ENCODE results near the gene FMO5. TPM values are rescaled to one million over a fixed set of nuclear protein-coding genes. Genes with fewer than 3 reads are reported as not detected.

Gene FMO5
- total and polyA plus RNA-seq, 2 donors (not counting 1 experiment from before 2014, with no cell fraction given) = 4.4 to 7.8 TPM

- WGBS (ENCODE audit: insufficient coverage) = no CpG with 5 or more reads among the region's 7 CpGs
- H2AFZ ChIP-seq (ENCODE audit: insufficient read depth, low read depth, low read length, poor library complexity, severe bottlenecking) = no peak overlapping the region
- H3K79me2 ChIP-seq (ENCODE audit: control insufficient read depth, insufficient read depth, low read length) = peaks cover 11% of the 10 kb centered on the region
- H3K9ac ChIP-seq (ENCODE audit: low read length) = no peak overlapping the region
- TF ChIP-seq EZH2 (IDR thresholded peaks at IDR 0.05; ENCODE audit: borderline replicate concordance, insufficient read depth, low read depth, low read length, poor library complexity, severe bottlenecking) (no peak), CTCF (IDR thresholded peaks at IDR 0.05) (no peak)
- Mint-ChIP-seq H3K9me3 (ENCODE audit: insufficient read depth) (no peaks in the 10 kb centered on the region), H3K4me1 (peaks cover 27% of the 10 kb centered on the region), H3K27me3 (no peaks in the 10 kb centered on the region), H3K4me3 (no peak overlapping the region), H3K27ac (no peak overlapping the region)
- no peak overlapping the region for H3K27ac ChIP-seq (ENCODE audit: low read length in 2 of 2)
- intact Hi-C loops (cut with micrococcal nuclease) = no loop called here
- POLR2A ChIA-PET = no interaction called here
- no peaks in the 10 kb centered on the region for H3K9me3 ChIP-seq (ENCODE audit: control extremely low read depth in 1 of 3, control insufficient read depth in 2 of 3, insufficient read depth in 1 of 3, low read length in 2 of 3)
- peaks cover 0 to 1% of the 10 kb centered on the region in 2 experiments for H3K36me3 ChIP-seq (replicated peaks in 1 of 2; ENCODE audit: control extremely low read depth in 1 of 2, control insufficient read depth in 1 of 2, extremely low read depth in 1 of 2, insufficient read depth in 2 of 2, low read length in 1 of 2)
- H3K4me2 ChIP-seq (replicated peaks; ENCODE audit: low read depth, low read length, poor library complexity, severe bottlenecking) = no peak overlapping the region
- H3K4me3 ChIP-seq (ENCODE audit: control extremely low read depth in 1 of 5, extremely low read depth in 1 of 5, insufficient read depth in 1 of 5, low read depth in 2 of 5, low read length in 4 of 5) = no peak overlapping the region
- CTCF ChIA-PET = no interaction called here
- DNase-seq (no peak), ATAC-seq (ENCODE audit: low read depth) (no peak)
- peaks cover 11 to 24% of the 10 kb centered on the region in 2 donors for H3K4me1 ChIP-seq (ENCODE audit: control insufficient read depth in 2 of 2, insufficient read depth in 2 of 2, low read length in 2 of 2)
- H4K20me1 ChIP-seq (ENCODE audit: control insufficient read depth, insufficient read depth, low read length, poor library complexity, severe bottlenecking) = no peaks in the 10 kb centered on the region
- no peaks in the 10 kb centered on the region for H3K27me3 ChIP-seq (replicated peaks in 1 of 4; ENCODE audit: control extremely low read depth in 1 of 4, control insufficient read depth in 3 of 4, insufficient read depth in 4 of 4, low read length in 3 of 4)
Observed at GRCh38 chr1:147217141-147217540, 8.0 kb downstream of the FMO5 start.

GRCh38 chr1:147216124-147216523 is 9.0 kb downstream of the FMO5 start:
- peaks cover 11% of the 10 kb centered on the region for H3K79me2 ChIP-seq (ENCODE audit: control insufficient read depth, insufficient read depth, low read length)
- POLR2A ChIA-PET = no interaction called here
- H3K27me3 Mint-ChIP-seq = no peaks in the 10 kb centered on the region
- CTCF ChIA-PET = no interaction called here
- H3K27ac Mint-ChIP-seq = no peak overlapping the region
- no peak overlapping the region for H3K4me2 ChIP-seq (replicated peaks; ENCODE audit: low read depth, low read length, poor library complexity, severe bottlenecking)
- H3K4me3 Mint-ChIP-seq = no peak overlapping the region
- H3K27me3 ChIP-seq (replicated peaks in 1 of 4; ENCODE audit: control extremely low read depth in 1 of 4, control insufficient read depth in 3 of 4, insufficient read depth in 4 of 4, low read length in 3 of 4) = no peaks in the 10 kb centered on the region
- ATAC-seq (ENCODE audit: low read depth) = no peak
- intact Hi-C loops (cut with micrococcal nuclease) = no loop called here
- peaks cover 27% of the 10 kb centered on the region for H3K4me1 Mint-ChIP-seq
- H3K36me3 ChIP-seq (replicated peaks in 1 of 2; ENCODE audit: control extremely low read depth in 1 of 2, control insufficient read depth in 1 of 2, extremely low read depth in 1 of 2, insufficient read depth in 2 of 2, low read length in 1 of 2) = peaks cover 0 to 2% of the 10 kb centered on the region in 2 experiments
- H3K27ac ChIP-seq (ENCODE audit: low read length in 2 of 2) = no peak overlapping the region
- H3K4me1 ChIP-seq (ENCODE audit: control insufficient read depth in 2 of 2, insufficient read depth in 2 of 2, low read length in 2 of 2) = peaks cover 11 to 24% of the 10 kb centered on the region in 2 donors
- no peak for TF ChIP-seq CTCF (IDR thresholded peaks at IDR 0.05)
- H3K4me3 ChIP-seq (ENCODE audit: control extremely low read depth in 1 of 5, extremely low read depth in 1 of 5, insufficient read depth in 1 of 5, low read depth in 2 of 5, low read length in 4 of 5) = no peak overlapping the region
- no peak overlapping the region for H3K9ac ChIP-seq (ENCODE audit: low read length)
- H3K9me3 Mint-ChIP-seq (ENCODE audit: insufficient read depth) = no peaks in the 10 kb centered on the region
- no peak for DNase-seq
- H3K9me3 ChIP-seq (ENCODE audit: control extremely low read depth in 1 of 3, control insufficient read depth in 2 of 3, insufficient read depth in 1 of 3, low read length in 2 of 3) = no peaks in the 10 kb centered on the region
- H2AFZ ChIP-seq (ENCODE audit: insufficient read depth, low read depth, low read length, poor library complexity, severe bottlenecking) = no peak overlapping the region
- 94% methylated on average over 2 of the region's 3 CpGs for WGBS (ENCODE audit: insufficient coverage)
- no peaks in the 10 kb centered on the region for H4K20me1 ChIP-seq (ENCODE audit: control insufficient read depth, insufficient read depth, low read length, poor library complexity, severe bottlenecking)

Measured in B cell (primary cell).